Natural killer cell (primary cell): ENCODE results near the gene MISFA. TPM values are rescaled to one million over a fixed set of nuclear protein-coding genes. Genes with fewer than 3 reads are reported as not detected.

Experiments
- ATAC-seq, 3 donors: fragments of 150-1000 bp in 2 of 3; fragments of 200-7000 bp in 1 of 3; cut with Tn5 transposase; 1 replicate in 1 of 3; 2 replicates in 2 of 3; pipeline ENCODE4 v1.10.0; 2021; ENCODE audit warnings: mild to moderate bottlenecking in 2 of 3, moderate library complexity in 2 of 3
- DNase-seq, 2 donors: peaks; one replicate each; pipeline versions ENCODE4 v3.0.0 to v3.0.0-alpha.2; 2013 to 2021; ENCODE audit warnings: mixed read lengths in 1 of 2
- H3K27ac ChIP-seq: one replicate; pipeline ENCODE4 v1.5.1; 2013; ENCODE audit warnings: mild to moderate bottlenecking, low read length
- H3K27me3 ChIP-seq: one replicate; pipeline ENCODE4 v1.6.1; 2013; ENCODE audit warnings: low read length; ENCODE audit not compliant: control insufficient read depth, insufficient read depth
- H3K36me3 ChIP-seq: one replicate; pipeline ENCODE4 v1.6.1; 2013; ENCODE audit warnings: low read length; ENCODE audit not compliant: control insufficient read depth, insufficient read depth
- H3K4me1 ChIP-seq: one replicate; pipeline ENCODE4 v1.6.1; 2013; ENCODE audit warnings: low read length; ENCODE audit not compliant: control insufficient read depth, insufficient read depth
- H3K4me3 ChIP-seq: one replicate; pipeline ENCODE4 v1.5.1; 2013; ENCODE audit warnings: low read length
- H3K9me3 ChIP-seq: one replicate; pipeline ENCODE4 v1.6.1; 2013; ENCODE audit warnings: low read length; ENCODE audit not compliant: control insufficient read depth, insufficient read depth
- H3K27ac Mint-ChIP-seq, 2 donors: one replicate each; pipeline ENCODE4 v1.8.0; 2022; ENCODE audit warnings: mild to moderate bottlenecking in 2 of 2, mixed read lengths in 2 of 2, moderate library complexity in 1 of 2
- H3K27me3 Mint-ChIP-seq, 2 donors: one replicate each; pipeline ENCODE4 v1.8.0; 2022; ENCODE audit warnings: low read depth in 2 of 2, mixed read lengths in 2 of 2
- H3K36me3 Mint-ChIP-seq: one replicate; pipeline ENCODE4 v1.8.0; 2022; ENCODE audit warnings: mixed read lengths
- H3K4me1 Mint-ChIP-seq, 2 donors: one replicate each; pipeline ENCODE4 v1.8.0; 2022; ENCODE audit warnings: mixed read lengths in 2 of 2
- H3K4me3 Mint-ChIP-seq: one replicate; pipeline ENCODE4 v1.8.0; 2022; ENCODE audit warnings: mild to moderate bottlenecking, moderate library complexity, mixed read lengths
- H3K9me3 Mint-ChIP-seq, 2 donors: one replicate each; pipeline ENCODE4 v1.8.0; 2022; ENCODE audit warnings: mixed read lengths in 2 of 2
- WGBS: methylation state at CpG from one replicate; pipeline ENCODE4 v1.1.7; 2013; ENCODE audit warnings: missing lambda C conversion rate; ENCODE audit not compliant: insufficient coverage; 5-methylcytosine and 5-hydroxymethylcytosine counted together
- intact Hi-C: fragments of 100-400 bp; cut with micrococcal nuclease; formaldehyde crosslinking; loops from one replicate; pipeline ENCODE4 v1.14.2; 2022
- total RNA-seq, 4 donors: library from RNA; stranded (reverse); fragments of 120-200 nt in 1 of 4; gene quantifications; one replicate each; pipeline versions ENCODE4 v1.2.3 to v1.2.4, GENCODE V29; 2013 to 2022
- TF ChIP-seq, protein P1 (sequence below): fragments of 200-600 bp; IDR thresholded peaks from one replicate; pipeline ENCODE4 v1.8.0; 2022; ENCODE audit warnings: antibody characterized with exemption

MISFA gene
- total RNA-seq, 3 donors from 2014 or later (not counting 1 experiment from before 2014, with no cell fraction given): 2.2 to 3.5 (median 2.2) TPM

DNA sequence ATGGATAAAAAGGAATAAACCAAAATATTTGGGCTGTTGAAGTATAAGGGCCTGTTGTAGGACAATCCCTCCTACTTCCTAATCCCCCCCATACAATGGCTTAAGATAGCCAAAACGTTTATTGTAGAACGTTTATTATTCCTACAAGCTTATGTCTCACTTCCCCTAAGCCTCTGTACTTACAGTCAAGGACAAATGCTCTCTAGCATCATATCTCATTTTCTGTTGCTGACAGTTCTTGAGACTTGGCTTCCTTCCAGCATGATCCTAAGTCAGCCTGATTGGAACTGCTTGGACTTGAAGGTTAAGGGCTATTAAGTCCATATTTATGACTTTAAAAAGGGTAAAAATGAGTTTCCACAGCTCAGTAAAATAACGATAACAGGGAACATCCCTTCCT is 8.8 kb downstream of the MISFA start:
- peaks cover 0 to 1% of the 10 kb centered on the region in 2 donors for H3K4me1 Mint-ChIP-seq
- no peaks in the 10 kb centered on the region for H3K4me1 ChIP-seq
- no peaks in the 10 kb centered on the region for H3K9me3 Mint-ChIP-seq
- TF ChIP-seq, protein P1, sequence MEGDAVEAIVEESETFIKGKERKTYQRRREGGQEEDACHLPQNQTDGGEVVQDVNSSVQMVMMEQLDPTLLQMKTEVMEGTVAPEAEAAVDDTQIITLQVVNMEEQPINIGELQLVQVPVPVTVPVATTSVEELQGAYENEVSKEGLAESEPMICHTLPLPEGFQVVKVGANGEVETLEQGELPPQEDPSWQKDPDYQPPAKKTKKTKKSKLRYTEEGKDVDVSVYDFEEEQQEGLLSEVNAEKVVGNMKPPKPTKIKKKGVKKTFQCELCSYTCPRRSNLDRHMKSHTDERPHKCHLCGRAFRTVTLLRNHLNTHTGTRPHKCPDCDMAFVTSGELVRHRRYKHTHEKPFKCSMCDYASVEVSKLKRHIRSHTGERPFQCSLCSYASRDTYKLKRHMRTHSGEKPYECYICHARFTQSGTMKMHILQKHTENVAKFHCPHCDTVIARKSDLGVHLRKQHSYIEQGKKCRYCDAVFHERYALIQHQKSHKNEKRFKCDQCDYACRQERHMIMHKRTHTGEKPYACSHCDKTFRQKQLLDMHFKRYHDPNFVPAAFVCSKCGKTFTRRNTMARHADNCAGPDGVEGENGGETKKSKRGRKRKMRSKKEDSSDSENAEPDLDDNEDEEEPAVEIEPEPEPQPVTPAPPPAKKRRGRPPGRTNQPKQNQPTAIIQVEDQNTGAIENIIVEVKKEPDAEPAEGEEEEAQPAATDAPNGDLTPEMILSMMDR: no peak
- H3K36me3 Mint-ChIP-seq: peaks cover 6% of the 10 kb centered on the region
- H3K4me3 Mint-ChIP-seq: no peak overlapping the region
- no peak for DNase-seq
- no peak for ATAC-seq
- H3K27me3 ChIP-seq: no peaks in the 10 kb centered on the region
- peaks cover 53% of the 10 kb centered on the region for H3K36me3 ChIP-seq
- H3K9me3 ChIP-seq: no peaks in the 10 kb centered on the region
- no peak overlapping the region for H3K27ac ChIP-seq
- no peak overlapping the region for H3K4me3 ChIP-seq
- H3K27me3 Mint-ChIP-seq: no peaks in the 10 kb centered on the region
- intact Hi-C loops: no loop called here
- H3K27ac Mint-ChIP-seq: no peak overlapping the region
- 96% methylated on average over 2 of the region's 3 CpGs for WGBS

DNA sequence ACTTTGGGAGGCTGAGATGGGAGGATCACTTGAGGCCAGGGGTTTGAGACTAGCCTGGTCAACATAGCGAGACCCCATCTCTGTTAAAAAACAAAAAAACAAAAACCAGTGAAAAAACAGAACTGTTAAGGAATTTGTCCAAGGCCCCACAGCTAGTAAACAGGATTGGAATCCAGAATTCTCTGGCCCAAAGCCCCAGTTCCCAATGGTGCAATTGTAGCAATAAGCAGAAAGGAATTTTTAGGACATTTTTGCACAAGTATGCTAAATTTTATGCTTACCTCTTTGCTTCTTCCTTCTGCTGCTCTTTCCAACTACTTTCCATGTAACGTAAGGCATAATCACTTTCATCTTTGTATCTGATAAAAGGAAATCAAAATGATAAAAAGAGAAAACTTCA is 11.6 kb downstream of the MISFA start:
- H3K36me3 Mint-ChIP-seq: peaks cover 20% of the 10 kb centered on the region
- TF ChIP-seq, protein P1: no peak

DNA sequence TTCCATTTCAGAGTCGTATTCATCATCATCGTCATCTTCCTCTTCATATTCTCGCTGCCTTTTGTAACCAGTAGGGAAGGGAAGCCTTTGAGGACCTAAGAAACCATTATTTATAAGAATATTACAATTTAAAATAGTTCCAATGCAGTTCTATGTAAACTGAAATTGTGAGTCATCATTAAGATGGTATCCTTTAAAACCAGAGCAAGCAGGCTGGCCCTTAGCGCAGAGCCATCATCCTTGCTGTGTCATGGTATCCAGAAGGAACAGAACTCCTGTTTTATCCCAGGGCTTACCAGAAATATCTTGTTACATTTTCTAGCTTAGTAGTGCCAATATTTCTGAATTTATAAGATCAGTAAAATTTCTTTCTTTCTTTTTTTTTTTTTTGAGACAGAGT is 12.8 kb downstream of the MISFA start:
- WGBS: 100% methylated on average over 1 of the region's 4 CpGs
- peaks cover 69% of the 10 kb centered on the region for H3K36me3 ChIP-seq
- TF ChIP-seq, protein P1: no peak
- H3K27me3 ChIP-seq: no peaks in the 10 kb centered on the region
- peaks cover 9 to 26% of the 10 kb centered on the region in 2 donors for H3K4me1 Mint-ChIP-seq
- H3K27ac ChIP-seq: no peak overlapping the region
- H3K4me3 Mint-ChIP-seq: no peak overlapping the region
- DNase-seq (no peak), ATAC-seq (no peak)
- peak overlapping the region in 1 of 2 donors; percentile 10 for H3K27ac Mint-ChIP-seq
- peaks cover 4% of the 10 kb centered on the region for H3K4me1 ChIP-seq
- H3K36me3 Mint-ChIP-seq: peaks cover 16% of the 10 kb centered on the region
- no peaks in the 10 kb centered on the region for H3K9me3 Mint-ChIP-seq
- no peaks in the 10 kb centered on the region for H3K27me3 Mint-ChIP-seq
- H3K4me3 ChIP-seq: no peak overlapping the region
- no peaks in the 10 kb centered on the region for H3K9me3 ChIP-seq
- intact Hi-C loops: no loop called here

More for the DNA sequence above, 11.6 kb downstream of the MISFA start:
- Mint-ChIP-seq H3K4me3 (no peak overlapping the region), H3K27ac (no peak overlapping the region), H3K4me1 (peaks cover 0 to 19% of the 10 kb centered on the region in 2 donors), H3K9me3 (no peaks in the 10 kb centered on the region), H3K27me3 (no peaks in the 10 kb centered on the region)
- peaks cover 74% of the 10 kb centered on the region for H3K36me3 ChIP-seq
- intact Hi-C loops: no loop called here
- H3K4me3 ChIP-seq: no peak overlapping the region
- ATAC-seq (no peak), DNase-seq (no peak)
- 100% methylated on average over 1 of the region's 2 CpGs for WGBS
- H3K4me1 ChIP-seq: no peaks in the 10 kb centered on the region
- H3K27me3 ChIP-seq: no peaks in the 10 kb centered on the region
- no peak overlapping the region for H3K27ac ChIP-seq
- H3K9me3 ChIP-seq: no peaks in the 10 kb centered on the region

DNA sequence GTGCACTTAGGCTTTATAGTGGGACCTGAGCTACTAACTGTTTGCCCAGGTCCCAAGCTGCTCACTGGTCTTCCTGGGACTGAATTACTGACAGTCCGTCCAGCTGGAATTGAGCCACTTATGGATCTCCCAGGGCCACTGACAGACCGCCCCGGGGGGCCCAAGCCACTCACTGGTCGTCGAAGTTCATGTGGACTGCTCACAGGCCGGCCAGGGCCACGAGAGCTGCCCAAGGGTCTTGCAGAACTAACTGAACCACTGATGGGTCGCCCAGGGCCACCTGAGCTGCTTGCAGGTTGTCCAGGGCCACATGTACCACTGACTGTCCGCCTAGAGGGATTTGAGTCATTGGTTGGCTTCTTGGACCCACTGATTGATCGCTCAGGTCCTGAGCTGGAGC is 15.1 kb downstream of the MISFA start:
- no peak for ATAC-seq
- Histone ChIP-seq H3K4me3 (no peak overlapping the region), H3K4me1 (peaks cover 16% of the 10 kb centered on the region), H3K27ac (no peak overlapping the region), H3K27me3 (no peaks in the 10 kb centered on the region), H3K9me3 (no peaks in the 10 kb centered on the region), H3K36me3 (peaks cover 48% of the 10 kb centered on the region)
- Mint-ChIP-seq H3K36me3 (peaks cover 14% of the 10 kb centered on the region), H3K4me3 (no peak overlapping the region), H3K9me3 (no peaks in the 10 kb centered on the region), H3K4me1 (peaks cover 27 to 43% of the 10 kb centered on the region in 2 donors), H3K27ac (no peak overlapping the region), H3K27me3 (no peaks in the 10 kb centered on the region)
- TF ChIP-seq, protein P1: no peak
- over 99% methylated on average over 10 of the region's 10 CpGs for WGBS
- intact Hi-C loops: no loop called here
- no peak for DNase-seq
